ENCODE measurements around the gene ATXN7L1. TPM values are rescaled to one million over a fixed set of nuclear protein-coding genes. Genes with fewer than 3 reads are reported as not detected.
A peak's percentile ranks its signal among the peaks of the same experiment; 100 is the strongest.

The ATXN7L1 gene
- total and polyA plus RNA-seq, 2 of the 4 experiments (the other 2 are of a cell fraction): 3.5 to 4.3 TPM

- in situ Hi-C loops (cut with MboI; ENCODE audit: low sequenced_read_pairs): no loop called here
- Histone ChIP-seq H2BK20ac (ENCODE audit: low read depth, low read length) (no peak overlapping the region), H2AK5ac (ENCODE audit: low read depth, low read length) (no peak overlapping the region), H3K23ac (ENCODE audit: low read depth, low read length) (no peak overlapping the region), H4K8ac (ENCODE audit: low read depth in 2 of 2, low read length in 2 of 2) (no peak overlapping the region), H3K18ac (ENCODE audit: low read depth, low read length) (no peak overlapping the region), H2BK120ac (ENCODE audit: low read depth, low read length) (no peak overlapping the region), H3K9me3 (ENCODE audit: control insufficient read depth, insufficient read depth, low read length) (no peaks in the 10 kb centered on the region), H4K20me1 (ENCODE audit: insufficient read depth, low read length) (no peaks in the 10 kb centered on the region), H3K4me2 (ENCODE audit: low read depth, low read length) (no peak overlapping the region), H3K27ac (ENCODE audit: insufficient read depth, low read length) (no peak overlapping the region), H3K9ac (ENCODE audit: low read depth, low read length) (no peak overlapping the region), H4K5ac (ENCODE audit: low read depth, low read length) (no peak overlapping the region), H3K27me3 (ENCODE audit: control insufficient read depth, insufficient read depth, low read length) (no peaks in the 10 kb centered on the region), H2AK9ac (replicated peaks; ENCODE audit: low read depth, low read length, poor library complexity) (no peak overlapping the region), H2BK5ac (ENCODE audit: low read depth, low read length, poor library complexity, severe bottlenecking) (no peak overlapping the region), H3K4me1 (ENCODE audit: control insufficient read depth, insufficient read depth, low read length) (peaks cover 4% of the 10 kb centered on the region), H3K4me3 (ENCODE audit: insufficient read depth, low read depth, low read length) (no peak overlapping the region), H4K91ac (ENCODE audit: insufficient read depth, low read depth, low read length) (no peak overlapping the region), H3K56ac (ENCODE audit: extremely low read depth, insufficient read depth, low read length) (no peak overlapping the region), H3K14ac (replicated peaks; ENCODE audit: low read depth, low read length) (no peak overlapping the region), H3K79me1 (ENCODE audit: low read depth in 1 of 2, low read length in 2 of 2) (0 out of 4 replicates have a peak, but pooled peaks cover 4 to 7% of the 10 kb centered on the region in 2 experiments), H2BK15ac (ENCODE audit: low read depth, low read length) (no peak overlapping the region; the same call in 2 of the 3 replicates), H3K36me3 (ENCODE audit: control insufficient read depth, insufficient read depth, low read length) (0 out of 2 replicates have a peak, but pooled peaks cover 1% of the 10 kb centered on the region), H3K9me1 (ENCODE audit: insufficient read depth, low read length) (no peaks in the 10 kb centered on the region), H2AFZ (replicated peaks; ENCODE audit: low read length, poor library complexity) (no peak overlapping the region), H3K4ac (ENCODE audit: low read depth, low read length) (no peak overlapping the region)
- CTCF ChIA-PET: no interaction called here
- dilution Hi-C loops (cut with HindIII; ENCODE audit: low sequenced_read_pairs, unreplicated experiment): no loop called here
- DNase-seq (peak; percentile 13), ATAC-seq (ENCODE audit: low read depth) (no peak)
- no TSS peak for BruUV-seq (replicated peaks)
- intact Hi-C loops (cut with micrococcal nuclease): no loop called here
- TF ChIP-seq MAZ (IDR thresholded peaks at IDR 0.05; ENCODE audit: borderline replicate concordance, low read depth, low read length): no peak
- TF ChIP-seq BHLHE40 (IDR thresholded peaks at IDR 0.05; ENCODE audit: low read depth, low read length): no peak
- no peak for TF ChIP-seq CHD1 (IDR thresholded peaks at IDR 0.05; ENCODE audit: low read depth, low read length)
- no peak for TF ChIP-seq FOS (IDR thresholded peaks at IDR 0.05; ENCODE audit: low read depth, low read length)
- TF ChIP-seq USF2 (IDR thresholded peaks at IDR 0.05; ENCODE audit: low read depth, low read length): no peak
- TF ChIP-seq POLR2A (IDR thresholded peaks at IDR 0.05; ENCODE audit: low read depth, low read length): no peak
- no peak for TF ChIP-seq MXI1 (IDR thresholded peaks at IDR 0.05; ENCODE audit: borderline replicate concordance, low read depth, low read length)
- no peak for TF ChIP-seq CTCF (conservative IDR thresholded peaks at IDR 0.05; ENCODE audit: low read depth, low read length)
- no peak for TF ChIP-seq CEBPB (IDR thresholded peaks at IDR 0.05; ENCODE audit: low read depth, low read length)
- TF ChIP-seq RFX5 (IDR thresholded peaks at IDR 0.05; ENCODE audit: low read depth, low read length): no peak
- TF ChIP-seq MAFK (IDR thresholded peaks at IDR 0.05; ENCODE audit: low read depth, low read length): no peak
- TF ChIP-seq RCOR1 (IDR thresholded peaks at IDR 0.05; ENCODE audit: insufficient replicate concordance, low read length): no peak
- no peak for TF ChIP-seq RAD21 (IDR thresholded peaks at IDR 0.05; ENCODE audit: low read length)
- TF ChIP-seq NFE2L2 (IDR thresholded peaks at IDR 0.05; ENCODE audit: low read depth, low read length): no peak
- no peak for TF ChIP-seq SMC3 (IDR thresholded peaks at IDR 0.05; ENCODE audit: low read depth, low read length)
- TF ChIP-seq ELK1 (IDR thresholded peaks at IDR 0.05; ENCODE audit: borderline replicate concordance, low read depth, low read length): no peak
- POLR2A ChIA-PET (ENCODE audit: unreplicated experiment): no interaction called here
These were observed 61.9 kb downstream of the ATXN7L1 start for GRCh38 chr7:105814481-105814880.

Measured in IMR-90 (cell line).